HG03558 (cell line): Measurements from ENCODE around the gene ZNF202.
A peak's percentile ranks its signal among the peaks of the same experiment; 100 is the strongest.
"Not testable (repeated sequence)": the region's sequence is repeated elsewhere in the genome, so short reads cannot be mapped to it uniquely, and the experiment has no call there.

Source experiments
- ATAC-seq: cut with Tn5 transposase; IDR thresholded peaks from one replicate; pipeline ENCODE4 v1.9.1; 2021; ENCODE audit warnings: moderate number of reproducible peaks; ENCODE audit not compliant: unreplicated experiment; ENCODE audit errors: extremely low read depth

Gene ZNF202

DNA sequence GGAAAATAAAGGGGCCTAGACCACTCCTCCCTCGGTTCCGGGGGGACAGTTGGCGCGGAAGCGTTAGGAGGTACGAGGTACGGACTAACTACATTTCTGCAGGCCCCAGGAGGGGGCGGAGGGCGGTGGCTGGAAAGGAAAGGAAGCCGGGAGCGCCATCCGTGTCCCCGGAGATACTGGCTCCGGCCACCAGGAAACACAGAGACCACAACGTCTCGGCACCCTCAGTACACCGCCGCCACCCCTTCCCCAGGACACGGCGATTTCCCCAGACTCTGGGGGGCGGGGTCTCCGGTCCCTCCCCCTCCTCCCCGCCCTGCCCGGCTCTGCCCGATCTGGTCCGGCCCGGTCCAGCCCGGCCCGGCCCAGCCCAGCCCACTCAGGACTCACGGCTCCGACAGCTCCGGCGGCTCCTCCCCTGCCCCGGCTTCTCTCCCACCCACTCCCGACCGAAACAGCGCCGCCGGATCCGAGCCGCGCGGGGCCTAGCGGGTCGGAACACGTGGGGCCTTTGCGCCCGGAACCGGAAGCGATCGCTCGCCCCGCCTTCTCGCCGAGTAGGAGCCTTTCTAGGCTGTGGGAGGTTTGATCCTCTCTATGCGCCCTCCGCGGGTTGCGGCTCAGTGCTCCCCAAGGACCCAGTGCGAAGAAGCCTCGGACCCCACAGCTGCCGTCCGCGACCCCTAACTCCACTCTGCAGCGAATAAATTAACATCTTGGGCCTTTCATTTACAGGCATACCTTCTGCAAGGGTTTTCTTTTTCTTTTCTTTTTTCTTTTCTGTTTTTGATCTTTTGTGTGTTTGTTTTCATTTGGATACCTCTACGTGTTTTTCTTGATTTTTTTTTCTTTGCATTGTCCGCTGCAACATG, at the start of gene ZNF202:
Gene ZNF202, minus strand, starts transcription at position 502 of the 872 bp plus-strand sequence. CDS start 10,772 bp downstream, outside the sequence.
- ATAC-seq: peak; percentile 98

- ATAC-seq: no peak
Measured at GRCh38 chr11:123783536-123783935, 42.1 kb upstream of the ZNF202 start.

GRCh38 chr11:123778511-123778910, 37.1 kb upstream of the ZNF202 start:
- ATAC-seq: no peak

DNA sequence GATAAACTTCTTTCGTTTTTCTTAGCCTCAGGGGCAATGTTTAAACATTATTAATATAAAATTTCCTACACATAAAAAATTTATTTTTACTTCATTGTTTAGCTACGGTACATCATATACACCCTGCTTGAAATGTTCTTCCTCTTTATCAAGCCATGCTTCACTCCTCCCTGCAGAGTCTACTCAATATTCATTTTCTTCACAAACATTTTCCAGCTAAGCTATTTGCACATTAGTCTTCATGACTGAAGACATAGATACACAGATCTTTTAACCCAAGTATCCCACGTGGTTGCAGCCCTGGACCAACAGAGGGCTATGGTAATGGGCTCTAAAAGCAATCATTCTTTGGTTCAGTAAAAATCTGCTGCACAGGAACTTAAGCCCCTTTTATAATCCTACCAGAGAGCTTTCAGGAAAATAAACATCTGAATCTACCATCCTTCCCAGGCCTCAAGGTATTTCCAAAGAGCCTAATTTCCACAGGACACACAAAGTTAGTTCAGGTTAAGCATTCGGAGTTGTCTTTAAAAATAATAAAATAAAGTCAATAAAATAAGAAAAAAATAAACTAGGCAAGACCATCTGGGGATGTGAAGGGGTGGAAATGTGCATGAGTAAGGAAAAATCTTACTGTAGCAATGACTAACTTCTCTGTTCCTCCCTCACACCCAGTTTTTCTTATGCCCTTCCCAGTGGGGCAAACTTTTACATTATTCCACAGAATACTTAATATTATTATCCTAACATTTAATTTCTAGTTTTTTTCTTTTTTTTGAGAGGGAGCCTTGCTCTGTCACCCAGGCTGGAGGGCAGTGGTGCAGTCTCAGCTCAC, 34.5 kb upstream of the ZNF202 start:
- ATAC-seq: no peak

- ATAC-seq: no peak
Measured at GRCh38 chr11:123775289-123775688, 33.8 kb upstream of the ZNF202 start.

DNA sequence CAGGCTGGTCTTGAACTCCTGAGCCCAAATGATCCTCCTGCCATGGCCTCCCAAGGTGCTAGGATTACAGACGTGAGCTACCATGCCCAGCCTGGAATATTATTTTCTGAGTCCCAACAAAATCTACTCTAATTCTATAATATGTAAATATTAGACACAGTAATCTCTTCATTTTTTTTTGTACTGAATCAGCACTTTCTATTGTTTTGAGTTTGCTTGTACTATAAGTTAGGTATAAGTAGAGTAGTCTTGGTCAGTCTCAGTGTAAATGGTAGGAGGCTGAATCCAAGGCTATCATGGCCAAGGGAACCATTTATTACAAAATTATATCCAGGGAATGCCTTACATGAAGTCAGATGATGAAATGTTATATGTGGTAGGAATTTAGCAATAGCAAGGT, 32.5 kb upstream of the ZNF202 start:
- no peak for ATAC-seq

GRCh38 chr11:123773026-123773425, 31.6 kb upstream of the ZNF202 start:
- no peak for ATAC-seq

GRCh38 chr11:123771664-123772063, 30.2 kb upstream of the ZNF202 start:
- ATAC-seq: no peak

DNA sequence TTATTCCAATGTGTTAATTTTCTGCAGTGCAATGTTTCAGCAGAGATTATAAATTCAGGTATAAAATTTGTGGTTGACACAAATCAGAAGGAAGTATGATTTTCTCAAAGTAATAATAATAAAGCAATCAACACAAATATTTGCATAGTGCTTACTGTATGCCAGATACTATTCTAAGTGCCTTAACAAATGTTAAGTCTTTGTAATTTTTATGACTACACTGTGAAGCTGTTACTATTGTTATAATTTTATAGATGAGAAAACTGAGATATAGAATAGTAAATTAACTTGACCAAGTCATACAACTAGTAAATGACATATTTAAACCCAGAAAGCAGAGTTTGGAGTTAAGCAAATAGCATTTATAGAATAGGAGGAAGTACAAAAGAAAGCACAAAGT, 29.3 kb upstream of the ZNF202 start:
- no peak for ATAC-seq

DNA sequence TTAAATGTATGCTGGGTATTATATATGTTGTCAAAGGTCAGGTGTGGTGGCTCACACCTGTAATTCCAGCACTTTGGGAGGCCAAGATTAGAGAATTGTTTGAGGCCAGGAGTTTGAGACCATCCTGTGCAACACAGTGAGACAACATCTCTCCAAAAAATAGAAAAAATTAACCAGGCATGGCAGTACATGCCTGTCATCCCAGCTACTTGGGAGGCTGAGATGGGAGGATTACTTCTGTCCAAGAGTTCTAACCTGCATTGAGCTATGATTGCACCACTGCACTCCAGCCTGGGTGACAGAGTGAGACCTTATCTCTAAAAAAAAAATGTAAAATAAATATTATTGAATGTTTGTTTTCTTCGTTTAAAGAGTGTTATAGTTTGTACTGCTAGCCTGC, 24.1 kb upstream of the ZNF202 start:
- ATAC-seq: no peak

DNA sequence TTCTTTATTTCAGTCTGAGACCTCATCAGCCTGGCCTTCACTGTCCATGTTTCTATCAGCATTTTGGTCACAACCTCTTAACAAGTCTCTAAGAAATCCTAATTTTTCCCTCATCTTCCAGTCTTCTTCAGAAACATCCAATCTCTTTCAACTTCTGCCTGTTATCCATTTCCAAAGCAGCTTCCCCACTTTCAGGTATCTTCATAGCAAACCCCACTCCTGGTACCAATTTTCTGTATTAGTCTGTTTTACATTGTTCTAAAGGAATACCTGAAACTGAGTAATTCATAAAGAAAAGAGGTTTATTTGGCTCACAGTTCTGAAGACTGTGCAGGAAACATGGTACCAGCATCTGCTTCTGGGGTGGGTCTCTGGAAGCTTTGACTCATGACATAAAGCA, 21.0 kb upstream of the ZNF202 start:
- ATAC-seq: no peak

GRCh38 chr11:123760894-123761293, 19.4 kb upstream of the ZNF202 start:
- peak; percentile 81 for ATAC-seq

GRCh38 chr11:123757976-123758375, 16.5 kb upstream of the ZNF202 start:
- no peak for ATAC-seq

- ATAC-seq: no peak
Measured at GRCh38 chr11:123755813-123756212, 14.4 kb upstream of the ZNF202 start.

DNA sequence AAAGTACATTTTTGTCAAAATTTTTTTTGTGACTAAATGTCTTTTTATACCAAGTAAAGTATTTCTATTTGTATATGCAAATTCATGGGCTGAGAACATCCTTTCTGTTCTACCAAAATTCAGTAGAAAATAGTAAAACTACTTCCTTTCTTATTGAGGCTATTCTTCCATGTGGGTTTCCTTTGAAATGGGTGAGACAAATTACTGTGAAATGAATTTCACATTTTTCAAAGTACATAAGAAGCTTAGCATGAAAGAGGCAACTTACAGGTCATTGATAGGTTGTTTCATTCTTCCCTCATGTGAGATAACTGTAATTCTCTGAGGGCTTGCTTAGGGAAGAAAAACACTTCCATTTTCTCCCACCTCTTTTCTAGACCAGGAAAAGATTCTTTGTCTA, 13.9 kb upstream of the ZNF202 start:
- no peak for ATAC-seq

DNA sequence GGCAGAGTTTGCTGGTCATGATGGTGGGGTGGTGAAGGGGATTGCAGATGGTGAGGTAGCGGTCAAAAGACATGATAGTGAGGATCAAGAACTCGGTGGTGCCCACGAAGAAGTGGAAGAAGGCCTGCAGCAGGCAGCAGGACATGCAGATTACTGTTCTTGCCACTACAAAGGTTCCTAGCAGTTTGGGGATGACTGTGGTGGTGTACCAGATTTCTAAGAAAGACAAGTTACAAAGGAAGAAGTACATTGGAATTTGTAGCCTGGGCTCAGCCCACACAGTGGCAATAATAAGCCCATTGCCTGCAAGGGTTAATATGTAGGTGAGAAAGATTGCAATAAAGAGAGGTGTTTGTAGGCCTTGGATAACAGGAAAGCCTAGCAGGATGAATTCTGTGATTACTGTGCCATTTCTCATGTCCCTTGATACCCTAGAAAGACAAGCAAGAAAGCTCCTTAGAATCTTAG, 12.7 kb upstream of the ZNF202 start, which contains the start of gene OR6X1:
Gene OR6X1, minus strand, starts transcription at position 418 of the 468 bp plus-strand sequence. Its CDS starts 0 bp downstream, at position 418.
- ATAC-seq: no peak

GRCh38 chr11:123753110-123753509, 11.7 kb upstream of the ZNF202 start:
- no peak for ATAC-seq

DNA sequence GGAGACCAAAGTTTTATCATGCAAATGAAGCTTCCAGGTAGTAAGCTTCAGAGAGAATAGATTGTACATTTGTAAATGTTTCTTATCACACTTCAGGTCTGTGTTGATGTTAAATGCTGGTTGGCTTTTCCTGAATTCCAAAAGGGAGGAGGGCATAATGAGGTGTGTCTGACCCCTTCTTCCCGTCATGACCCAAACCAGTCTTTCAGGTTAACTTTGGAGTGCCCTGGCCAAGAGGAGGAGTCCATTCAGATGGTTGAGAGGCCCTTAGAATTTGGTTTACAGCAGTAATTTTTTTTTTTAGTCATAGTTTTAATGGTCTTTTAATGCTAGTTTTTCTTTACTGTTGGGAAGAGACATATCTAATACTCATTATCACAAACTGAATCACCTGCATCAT, 10.3 kb upstream of the ZNF202 start:
- ATAC-seq: no peak

DNA sequence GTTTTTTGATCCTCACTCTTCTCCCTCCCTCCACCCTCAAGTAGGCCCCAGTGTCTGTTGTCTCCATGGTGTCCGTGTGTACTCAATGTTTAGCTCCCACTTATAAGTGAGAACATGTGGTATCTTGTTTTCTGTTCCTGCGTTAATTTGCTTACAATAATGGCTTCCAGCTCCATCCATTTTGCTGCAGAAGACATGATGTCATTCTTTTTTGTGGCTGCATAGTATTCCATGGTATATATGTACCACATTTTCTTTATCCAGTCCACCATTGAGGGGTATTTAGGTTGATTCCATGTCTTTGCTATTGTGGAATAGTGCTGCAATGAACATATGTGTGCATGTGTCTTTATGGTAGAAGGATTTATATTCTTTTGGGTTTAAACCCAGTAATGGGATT, 6.9 kb upstream of the ZNF202 start:
- not testable (repeated sequence) for ATAC-seq

- no peak for ATAC-seq
Measured at GRCh38 chr11:123745764-123746451, 4.4 kb upstream of the ZNF202 start.
